ENCODE results near the gene CREG2. TPM values are rescaled to one million over a fixed set of nuclear protein-coding genes. Genes with fewer than 3 reads are reported as not detected.

Gene CREG2
- total and polyA plus RNA-seq, 2 experiments from 2014 or later = 0.15 to 0.22 TPM

DNA sequence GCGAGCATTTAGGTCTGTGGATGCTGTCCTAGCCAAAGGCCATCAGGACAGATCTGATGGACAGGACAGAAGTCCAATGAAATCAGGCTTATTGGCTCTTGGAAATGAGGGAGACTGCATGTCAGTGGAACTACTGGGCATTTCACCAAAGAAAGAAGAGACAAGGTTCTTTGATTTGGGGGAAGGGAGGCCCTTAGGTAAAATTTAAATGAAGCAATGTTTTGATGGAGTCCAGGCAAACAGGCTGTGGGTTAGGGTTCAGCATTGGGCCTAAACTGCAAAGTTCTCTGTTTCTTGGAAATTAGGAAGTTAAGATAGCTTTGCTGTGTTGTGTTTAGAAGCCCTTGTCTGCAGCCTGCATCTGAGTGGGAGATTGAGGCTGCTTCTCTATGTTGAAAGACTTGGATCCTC, 47.2 kb downstream of the CREG2 start:
- Histone ChIP-seq H3K9me2 (ENCODE audit: insufficient read depth) (no peaks in the 10 kb centered on the region), H4K20me1 (ENCODE audit: insufficient read depth) (no peaks in the 10 kb centered on the region), H3K9me3 (ENCODE audit: low read depth) (no peaks in the 10 kb centered on the region), H3K36me3 (ENCODE audit: low read depth) (no peaks in the 10 kb centered on the region), H3F3A (ENCODE audit: insufficient read depth) (no peaks in the 10 kb centered on the region), H3K79me2 (ENCODE audit: insufficient read depth) (no peaks in the 10 kb centered on the region), H3K4me2 (ENCODE audit: unreplicated experiment) (no peak overlapping the region), H2AFZ (no peak overlapping the region), H3K4me3 (no peak overlapping the region), H3K4me1 (ENCODE audit: insufficient read depth) (no peaks in the 10 kb centered on the region), H3K27ac (no peak overlapping the region), H3K9ac (no peak overlapping the region), H3K27me3 (replicated peaks; ENCODE audit: insufficient read depth) (no peaks in the 10 kb centered on the region)
- TF ChIP-seq EZH2phosphoT487 (IDR thresholded peaks at IDR 0.05; ENCODE audit: insufficient read depth, low read depth) (no peak), EZH2 (IDR thresholded peaks at IDR 0.05; ENCODE audit: insufficient read depth, poor library complexity, severe bottlenecking) (no peak)
- in situ Hi-C loops (cut with MboI) = no loop called here
- WGBS, 2 experiments (ENCODE audit: low coverage in 1 of 2, low lambda C conversion rate in 2 of 2, missing lambda C conversion rate in 2 of 2) = 100% methylated on average over 1 of the region's 1 CpG
- no peak for DNase-seq

- no peaks in the 10 kb centered on the region for H3K9me3 ChIP-seq (ENCODE audit: low read depth)
- no peaks in the 10 kb centered on the region for H3K27me3 ChIP-seq (replicated peaks; ENCODE audit: insufficient read depth)
- no peaks in the 10 kb centered on the region for H3K4me1 ChIP-seq (ENCODE audit: insufficient read depth)
- H3K27ac ChIP-seq = no peak overlapping the region
- WGBS, 2 experiments (ENCODE audit: low coverage in 1 of 2, low lambda C conversion rate in 2 of 2, missing lambda C conversion rate in 2 of 2) = 90% methylated on average over 4 of the region's 4 CpGs
- no peak overlapping the region for H3K9ac ChIP-seq
- no peaks in the 10 kb centered on the region for H3K36me3 ChIP-seq (ENCODE audit: low read depth)
- no peaks in the 10 kb centered on the region for H3K79me2 ChIP-seq (ENCODE audit: insufficient read depth)
- no peaks in the 10 kb centered on the region for H3K9me2 ChIP-seq (ENCODE audit: insufficient read depth)
- no peaks in the 10 kb centered on the region for H3F3A ChIP-seq (ENCODE audit: insufficient read depth)
- H3K4me2 ChIP-seq (ENCODE audit: unreplicated experiment) = no peak overlapping the region
- no peak overlapping the region for H3K4me3 ChIP-seq
- TF ChIP-seq EZH2phosphoT487 (IDR thresholded peaks at IDR 0.05; ENCODE audit: insufficient read depth, low read depth) (no peak), EZH2 (IDR thresholded peaks at IDR 0.05; ENCODE audit: insufficient read depth, poor library complexity, severe bottlenecking) (no peak)
- in situ Hi-C loops (cut with MboI) = no loop called here
- no peaks in the 10 kb centered on the region for H4K20me1 ChIP-seq (ENCODE audit: insufficient read depth)
- H2AFZ ChIP-seq = no peak overlapping the region
- DNase-seq = no peak
Measured at GRCh38 chr2:101339266-101339880, 47.9 kb downstream of the CREG2 start.

DNA sequence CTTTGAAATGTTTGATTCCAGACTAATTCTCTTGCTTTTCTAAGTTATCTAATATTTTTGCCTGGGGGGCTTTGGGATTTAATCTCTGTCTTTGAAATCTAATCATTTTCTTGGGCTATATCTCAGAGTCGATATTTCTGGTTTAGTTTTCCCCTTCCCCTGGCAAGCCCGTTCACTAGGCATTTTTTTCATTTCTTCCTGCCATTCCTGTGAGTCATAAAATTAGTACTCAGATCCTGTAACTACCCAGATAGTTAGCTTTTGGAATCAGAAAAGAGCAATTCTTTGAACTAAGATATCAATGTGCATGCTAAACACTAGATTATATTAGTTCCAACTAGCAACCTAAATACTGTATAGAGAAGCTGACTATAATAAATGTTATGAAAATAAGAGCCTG, 49.4 kb downstream of the CREG2 start:
- H3K27ac ChIP-seq = no peak overlapping the region
- peak overlapping the region; percentile 35 for H3K4me3 ChIP-seq
- no peaks in the 10 kb centered on the region for H3F3A ChIP-seq (ENCODE audit: insufficient read depth)
- no peak for TF ChIP-seq EZH2 (IDR thresholded peaks at IDR 0.05; ENCODE audit: insufficient read depth, poor library complexity, severe bottlenecking)
- no peak for TF ChIP-seq EZH2phosphoT487 (IDR thresholded peaks at IDR 0.05; ENCODE audit: insufficient read depth, low read depth)
- no peaks in the 10 kb centered on the region for H3K9me2 ChIP-seq (ENCODE audit: insufficient read depth)
- no peaks in the 10 kb centered on the region for H3K79me2 ChIP-seq (ENCODE audit: insufficient read depth)
- 32 to 48% methylated on average over 2 of the region's 2 CpGs for WGBS, 2 experiments (ENCODE audit: low coverage in 1 of 2, low lambda C conversion rate in 2 of 2, missing lambda C conversion rate in 2 of 2)
- no peaks in the 10 kb centered on the region for H3K36me3 ChIP-seq (ENCODE audit: low read depth)
- in situ Hi-C loops (cut with MboI) = no loop called here
- no peaks in the 10 kb centered on the region for H3K9me3 ChIP-seq (ENCODE audit: low read depth)
- DNase-seq = peak; percentile 50
- H4K20me1 ChIP-seq (ENCODE audit: insufficient read depth) = no peaks in the 10 kb centered on the region
- 0 out of 2 replicates have a peak overlapping the region, but pooled peaks have one; percentile 43 for H2AFZ ChIP-seq
- H3K4me1 ChIP-seq (ENCODE audit: insufficient read depth) = no peaks in the 10 kb centered on the region
- peak overlapping the region; percentile 58 for H3K4me2 ChIP-seq (ENCODE audit: unreplicated experiment)
- H3K27me3 ChIP-seq (replicated peaks; ENCODE audit: insufficient read depth) = no peaks in the 10 kb centered on the region
- no peak overlapping the region for H3K9ac ChIP-seq

GRCh38 chr2:101332885-101333766, 54.2 kb downstream of the CREG2 start:
- no peaks in the 10 kb centered on the region for H4K20me1 ChIP-seq (ENCODE audit: insufficient read depth)
- H3K9me3 ChIP-seq (ENCODE audit: low read depth) = no peaks in the 10 kb centered on the region
- H3K9ac ChIP-seq = no peak overlapping the region
- no peak overlapping the region for H2AFZ ChIP-seq
- 69 to 71% methylated on average over 5 of the region's 5 CpGs for WGBS, 2 experiments (ENCODE audit: low coverage in 1 of 2, low lambda C conversion rate in 2 of 2, missing lambda C conversion rate in 2 of 2)
- H3K9me2 ChIP-seq (ENCODE audit: insufficient read depth) = no peaks in the 10 kb centered on the region
- H3K27ac ChIP-seq = no peak overlapping the region
- no peaks in the 10 kb centered on the region for H3K79me2 ChIP-seq (ENCODE audit: insufficient read depth)
- peaks cover 5% of the 10 kb centered on the region; the same call in 1 of the 2 replicates for H3K4me1 ChIP-seq (ENCODE audit: insufficient read depth)
- peaks cover 7% of the 10 kb centered on the region for H3F3A ChIP-seq (ENCODE audit: insufficient read depth)
- no peaks in the 10 kb centered on the region for H3K36me3 ChIP-seq (ENCODE audit: low read depth)
- H3K4me3 ChIP-seq = no peak overlapping the region
- no peak overlapping the region for H3K4me2 ChIP-seq (ENCODE audit: unreplicated experiment)
- H3K27me3 ChIP-seq (replicated peaks; ENCODE audit: insufficient read depth) = no peaks in the 10 kb centered on the region
- in situ Hi-C loops (cut with MboI) = no loop called here
- TF ChIP-seq EZH2phosphoT487 (IDR thresholded peaks at IDR 0.05; ENCODE audit: insufficient read depth, low read depth) (no peak), EZH2 (IDR thresholded peaks at IDR 0.05; ENCODE audit: insufficient read depth, poor library complexity, severe bottlenecking) (no peak)
- DNase-seq = no peak

Data from GM23248 (cell line).